GM12865 (cell line): ENCODE results near the gene PRM2.

Experiments used
- DNase-seq: peaks from one replicate; pipeline ENCODE4 v3.0.0; 2010; ENCODE audit warnings: low read depth
- H3K4me3 ChIP-seq: 2 replicates; pipeline ENCODE4 v1.5.1; 2011; ENCODE audit warnings: mild to moderate bottlenecking, low read depth, low read length, control low read depth
- CTCF ChIP-seq: IDR thresholded peaks from 2 replicates; pipeline ENCODE4 v1.5.1; 2011; ENCODE audit warnings: low read length, control low read depth, low read depth, inconsistent platforms; ENCODE audit not compliant: insufficient read depth; ENCODE audit errors: missing control alignments

Gene PRM2

GRCh38 chr16:11235703-11235991 is 40.6 kb downstream of the PRM2 start:
- no peak for DNase-seq

GRCh38 chr16:11234884-11235702 is 41.2 kb downstream of the PRM2 start:
- TF ChIP-seq CTCF = no peak
- no peak for DNase-seq
- H3K4me3 ChIP-seq = no peak overlapping the region

More at GRCh38 chr16:11235703-11235991, 40.6 kb downstream of the PRM2 start:
- H3K4me3 ChIP-seq = no peak overlapping the region
- no peak for TF ChIP-seq CTCF

- TF ChIP-seq CTCF = no peak
- no peak overlapping the region for H3K4me3 ChIP-seq
- no peak for DNase-seq
Measured at GRCh38 chr16:11233727-11234376, 42.4 kb downstream of the PRM2 start.

- peak; percentile 88 for DNase-seq
- peak overlapping the region; percentile 43 for H3K4me3 ChIP-seq
- no peak for TF ChIP-seq CTCF
Measured at GRCh38 chr16:11232852-11233726, 43.2 kb downstream of the PRM2 start.

GRCh38 chr16:11232302-11232851 is 43.9 kb downstream of the PRM2 start:
- no peak for TF ChIP-seq CTCF
- H3K4me3 ChIP-seq = peak overlapping the region; percentile 43; the same call in 1 of the 2 replicates
- no peak for DNase-seq

- no peak overlapping the region for H3K4me3 ChIP-seq
- no peak for DNase-seq
- TF ChIP-seq CTCF = no peak
Measured at GRCh38 chr16:11231367-11231970, 44.8 kb downstream of the PRM2 start.
